KMS-11 (cell line): Measurements from ENCODE around the gene HECTD1.
"Not testable (repeated sequence)": the region's sequence is repeated elsewhere in the genome, so short reads cannot be mapped to it uniquely, and the experiment has no call there.

Experiments
- H2AFZ ChIP-seq: fragments of 200-600 bp; sonication (generic); 2 replicates; pipeline ENCODE4 v1.6.1; 2016; ENCODE audit warnings: antibody characterized with exemption, mixed run types, low read depth
- H3K27ac ChIP-seq: fragments of 200-600 bp; sonication (generic); 2 replicates; pipeline ENCODE4 v1.6.1; 2016; ENCODE audit warnings: mild to moderate bottlenecking, mixed run types
- H3K27me3 ChIP-seq: fragments of 200-600 bp; sonication (generic); 2 replicates; pipeline ENCODE4 v1.6.1; 2017; ENCODE audit warnings: mild to moderate bottlenecking, low read depth, mixed run types, moderate library complexity; ENCODE audit not compliant: insufficient read depth
- H3K36me3 ChIP-seq: fragments of 200-600 bp; sonication (generic); 2 replicates; pipeline ENCODE4 v1.6.1; 2017; ENCODE audit warnings: mild to moderate bottlenecking, mixed run types; ENCODE audit not compliant: insufficient read depth
- H3K4me1 ChIP-seq: fragments of 200-600 bp; sonication (generic); 2 replicates; pipeline ENCODE4 v1.6.1; 2016; ENCODE audit warnings: mild to moderate bottlenecking, low read depth, mixed run types; ENCODE audit not compliant: poor library complexity, severe bottlenecking
- H3K4me2 ChIP-seq: fragments of 200-600 bp; sonication (generic); 2 replicates; pipeline ENCODE4 v1.7.0; 2016; ENCODE audit warnings: mild to moderate bottlenecking, mixed run types
- H3K4me3 ChIP-seq: fragments of 200-600 bp; sonication (generic); IDR thresholded peaks from 2 replicates; pipeline ENCODE4 v1.6.1; 2017; ENCODE audit warnings: low read depth, low read length, mixed read lengths; ENCODE audit not compliant: insufficient read depth
- H3K79me2 ChIP-seq: fragments of 200-600 bp; sonication (generic); 2 replicates; pipeline ENCODE4 v1.6.1; 2016; ENCODE audit warnings: low read depth, mixed run types; ENCODE audit not compliant: insufficient read depth
- H3K9ac ChIP-seq: fragments of 200-600 bp; sonication (generic); 2 replicates; pipeline ENCODE4 v1.6.1; 2016; ENCODE audit warnings: mild to moderate bottlenecking, mixed run types
- H4K20me1 ChIP-seq: fragments of 200-600 bp; sonication (generic); 2 replicates; pipeline ENCODE4 v1.6.1; 2016; ENCODE audit warnings: mild to moderate bottlenecking, mixed run types; ENCODE audit not compliant: insufficient read depth
- TF ChIP-seq, protein P1 (sequence below): fragments of 200-600 bp; sonication (generic); conservative IDR thresholded peaks from 2 replicates; pipeline ENCODE4 v1.6.1; 2017; ENCODE audit warnings: low read depth, mild to moderate bottlenecking, antibody characterized with exemption, low read length, moderate library complexity, mixed read lengths

Gene HECTD1

DNA sequence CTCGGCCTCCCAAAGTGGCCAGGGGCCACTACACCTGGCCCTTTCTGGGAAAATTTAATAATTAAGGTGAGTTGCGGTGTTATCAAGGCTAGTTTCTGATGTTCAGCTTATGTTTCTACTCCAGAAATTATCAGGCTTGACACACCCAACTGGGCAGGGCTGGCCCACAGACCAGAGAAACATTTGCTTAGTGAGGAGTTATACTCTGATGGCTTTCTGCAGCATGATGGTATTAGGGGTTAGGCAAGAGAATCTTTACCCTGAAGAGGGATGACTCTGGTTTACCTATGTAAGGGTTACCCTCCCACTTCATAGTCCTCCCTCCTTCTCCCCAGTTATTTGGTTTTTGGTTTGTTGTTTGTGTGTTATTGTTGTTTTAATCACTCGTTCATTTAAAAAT lies 24.5 kb upstream of the HECTD1 start:
- H3K4me1 ChIP-seq, result no peaks in the 10 kb centered on the region
- H3K27ac ChIP-seq, result no peak overlapping the region
- no peak overlapping the region for H3K9ac ChIP-seq
- H3K27me3 ChIP-seq, result no peaks in the 10 kb centered on the region
- H3K79me2 ChIP-seq, result no peaks in the 10 kb centered on the region
- no peaks in the 10 kb centered on the region for H3K36me3 ChIP-seq
- no peaks in the 10 kb centered on the region for H4K20me1 ChIP-seq
- H2AFZ ChIP-seq, result no peak overlapping the region
- H3K4me2 ChIP-seq, result no peak overlapping the region
- H3K4me3 ChIP-seq, result no peak overlapping the region
- TF ChIP-seq, protein P1, sequence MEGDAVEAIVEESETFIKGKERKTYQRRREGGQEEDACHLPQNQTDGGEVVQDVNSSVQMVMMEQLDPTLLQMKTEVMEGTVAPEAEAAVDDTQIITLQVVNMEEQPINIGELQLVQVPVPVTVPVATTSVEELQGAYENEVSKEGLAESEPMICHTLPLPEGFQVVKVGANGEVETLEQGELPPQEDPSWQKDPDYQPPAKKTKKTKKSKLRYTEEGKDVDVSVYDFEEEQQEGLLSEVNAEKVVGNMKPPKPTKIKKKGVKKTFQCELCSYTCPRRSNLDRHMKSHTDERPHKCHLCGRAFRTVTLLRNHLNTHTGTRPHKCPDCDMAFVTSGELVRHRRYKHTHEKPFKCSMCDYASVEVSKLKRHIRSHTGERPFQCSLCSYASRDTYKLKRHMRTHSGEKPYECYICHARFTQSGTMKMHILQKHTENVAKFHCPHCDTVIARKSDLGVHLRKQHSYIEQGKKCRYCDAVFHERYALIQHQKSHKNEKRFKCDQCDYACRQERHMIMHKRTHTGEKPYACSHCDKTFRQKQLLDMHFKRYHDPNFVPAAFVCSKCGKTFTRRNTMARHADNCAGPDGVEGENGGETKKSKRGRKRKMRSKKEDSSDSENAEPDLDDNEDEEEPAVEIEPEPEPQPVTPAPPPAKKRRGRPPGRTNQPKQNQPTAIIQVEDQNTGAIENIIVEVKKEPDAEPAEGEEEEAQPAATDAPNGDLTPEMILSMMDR, result no peak

DNA sequence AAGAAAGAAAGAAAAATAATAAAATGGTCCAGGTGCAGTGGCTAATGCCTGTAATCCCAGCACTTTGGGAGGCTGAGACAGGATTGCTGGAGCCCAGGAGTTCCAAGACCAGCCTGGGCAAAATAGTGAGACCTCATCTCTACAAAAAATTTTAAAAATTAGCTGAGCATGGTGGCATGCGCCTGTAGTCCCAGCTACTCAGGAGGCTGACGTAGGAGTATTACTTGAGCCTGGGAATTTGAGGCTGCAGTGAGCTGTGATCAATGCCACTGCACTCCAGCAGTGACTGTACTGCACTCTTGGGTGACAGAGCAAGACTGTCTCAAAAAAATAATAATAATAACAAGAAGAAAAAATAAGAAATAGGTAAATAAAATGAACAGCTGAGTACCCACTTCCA lies 23.7 kb upstream of the HECTD1 start:
- not testable (repeated sequence) for H3K4me3 ChIP-seq, H3K4me1 ChIP-seq, H3K9ac ChIP-seq, H3K4me2 ChIP-seq, H3K27me3 ChIP-seq, H2AFZ ChIP-seq, H3K27ac ChIP-seq, H4K20me1 ChIP-seq, H3K79me2 ChIP-seq, H3K36me3 ChIP-seq

DNA sequence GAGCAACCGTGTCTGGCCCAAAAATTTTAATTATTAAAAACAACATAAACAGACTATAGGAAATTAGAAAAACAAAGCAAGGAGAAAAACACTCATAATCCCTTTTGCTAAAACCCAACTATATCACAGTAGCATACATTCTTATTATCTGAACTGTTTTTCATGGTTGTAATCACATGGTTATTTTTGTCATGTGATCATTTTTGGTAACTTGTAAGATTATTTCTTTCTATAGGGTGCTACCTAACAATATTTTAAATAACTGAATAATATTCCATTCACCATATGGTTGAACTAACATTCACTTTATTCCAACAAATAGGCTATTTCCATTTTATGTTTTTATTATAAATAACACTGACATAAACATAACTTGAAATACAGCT lies 23.0 kb upstream of the HECTD1 start:
- TF ChIP-seq, protein P1, result no peak
- H2AFZ ChIP-seq, result no peak overlapping the region

DNA sequence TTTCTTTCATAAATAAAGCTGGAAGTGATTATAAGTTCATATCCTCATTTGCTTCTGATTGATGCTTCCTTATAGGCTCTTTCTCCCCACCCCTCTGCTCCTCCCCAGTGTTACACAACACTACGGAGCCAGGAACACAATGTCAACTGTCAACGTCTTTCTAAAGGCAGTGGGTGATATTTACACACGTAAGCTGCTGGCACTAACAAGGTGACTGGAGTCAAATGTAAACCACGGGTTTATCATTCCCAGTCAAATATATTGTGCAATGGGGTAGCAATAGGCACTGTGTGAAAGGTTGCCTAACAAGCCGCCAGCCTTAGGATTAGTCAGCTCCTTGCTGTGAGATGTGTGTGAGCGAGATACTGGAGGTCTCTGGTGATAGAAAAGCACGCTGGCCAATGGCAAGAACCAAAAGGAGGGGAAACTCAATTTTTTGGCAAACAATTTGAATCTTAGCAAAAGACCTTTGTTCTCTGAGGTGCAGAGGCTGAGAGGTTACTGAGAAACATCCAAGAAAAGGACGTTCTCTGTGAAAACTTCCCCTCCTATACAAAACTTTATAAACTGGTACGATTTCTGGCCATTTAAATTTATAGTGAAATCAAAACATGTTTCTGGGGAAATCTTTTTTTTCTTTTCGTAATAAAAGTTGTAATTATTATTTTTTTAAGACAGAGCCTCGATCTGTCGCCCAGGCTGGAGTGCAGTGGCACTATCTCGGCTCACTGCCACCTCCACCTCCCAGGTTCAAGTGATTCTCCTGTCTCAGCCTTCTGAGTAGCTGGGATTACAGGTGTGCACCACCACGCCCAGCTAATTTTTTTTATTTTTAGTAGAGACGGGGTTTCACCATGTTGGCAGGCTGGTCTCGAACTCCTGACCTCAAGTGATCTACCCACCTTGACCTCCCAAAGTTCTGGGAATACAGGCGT lies 22.3 kb upstream of the HECTD1 start:
- Histone ChIP-seq H3K4me3 (no peak overlapping the region), H3K79me2 (no peaks in the 10 kb centered on the region), H3K4me1 (no peaks in the 10 kb centered on the region), H3K4me2 (no peak overlapping the region), H4K20me1 (no peaks in the 10 kb centered on the region), H3K36me3 (no peaks in the 10 kb centered on the region), H2AFZ (no peak overlapping the region), H3K27me3 (no peaks in the 10 kb centered on the region), H3K27ac (no peak overlapping the region), H3K9ac (no peak overlapping the region)
- TF ChIP-seq, protein P1, result no peak

More for the DNA sequence above, 23.0 kb upstream of the HECTD1 start:
- H3K4me1 ChIP-seq, result no peaks in the 10 kb centered on the region
- H3K27ac ChIP-seq, result no peak overlapping the region
- no peaks in the 10 kb centered on the region for H3K36me3 ChIP-seq
- H3K4me3 ChIP-seq, result no peak overlapping the region
- no peak overlapping the region for H3K4me2 ChIP-seq
- H3K79me2 ChIP-seq, result no peaks in the 10 kb centered on the region
- no peaks in the 10 kb centered on the region for H3K27me3 ChIP-seq
- no peaks in the 10 kb centered on the region for H4K20me1 ChIP-seq
- H3K9ac ChIP-seq, result no peak overlapping the region

DNA sequence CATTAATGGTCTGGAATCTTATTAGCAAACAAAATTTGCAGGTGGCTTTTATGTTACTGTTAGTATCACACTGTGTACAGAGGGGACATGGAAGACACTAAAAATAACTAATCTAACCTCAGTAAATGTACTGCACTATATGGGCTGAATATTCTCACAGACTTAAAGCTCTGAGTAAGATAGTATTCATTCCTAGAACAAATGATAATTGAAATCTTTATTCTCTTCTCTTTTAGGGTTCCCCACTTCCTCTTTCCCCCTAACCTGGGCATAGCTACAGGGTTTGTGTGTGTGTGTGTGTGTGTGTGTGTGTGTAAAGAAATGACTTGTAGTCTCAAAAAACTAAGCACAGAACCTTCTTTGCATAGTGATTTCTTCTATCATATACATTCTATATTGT lies 21.4 kb upstream of the HECTD1 start:
- no peaks in the 10 kb centered on the region for H3K36me3 ChIP-seq
- no peak overlapping the region for H3K4me3 ChIP-seq
- H3K79me2 ChIP-seq, result no peaks in the 10 kb centered on the region
- no peaks in the 10 kb centered on the region for H4K20me1 ChIP-seq
- no peak overlapping the region for H2AFZ ChIP-seq
- no peaks in the 10 kb centered on the region for H3K4me1 ChIP-seq
- H3K27me3 ChIP-seq, result no peaks in the 10 kb centered on the region
- TF ChIP-seq, protein P1, result no peak
- no peak overlapping the region for H3K4me2 ChIP-seq
- no peak overlapping the region for H3K9ac ChIP-seq
- H3K27ac ChIP-seq, result no peak overlapping the region
